Cerebellar cortex (tissue), 1 donor: ENCODE data around the gene TRIM56.
A peak's percentile ranks its signal among the peaks of the same experiment; 100 is the strongest.

Source experiments
- DNase-seq: peaks from one replicate; pipeline ENCODE4 v3.0.0-alpha.2; 2015; ENCODE audit warnings: low spot score

The TRIM56 gene

DNA sequence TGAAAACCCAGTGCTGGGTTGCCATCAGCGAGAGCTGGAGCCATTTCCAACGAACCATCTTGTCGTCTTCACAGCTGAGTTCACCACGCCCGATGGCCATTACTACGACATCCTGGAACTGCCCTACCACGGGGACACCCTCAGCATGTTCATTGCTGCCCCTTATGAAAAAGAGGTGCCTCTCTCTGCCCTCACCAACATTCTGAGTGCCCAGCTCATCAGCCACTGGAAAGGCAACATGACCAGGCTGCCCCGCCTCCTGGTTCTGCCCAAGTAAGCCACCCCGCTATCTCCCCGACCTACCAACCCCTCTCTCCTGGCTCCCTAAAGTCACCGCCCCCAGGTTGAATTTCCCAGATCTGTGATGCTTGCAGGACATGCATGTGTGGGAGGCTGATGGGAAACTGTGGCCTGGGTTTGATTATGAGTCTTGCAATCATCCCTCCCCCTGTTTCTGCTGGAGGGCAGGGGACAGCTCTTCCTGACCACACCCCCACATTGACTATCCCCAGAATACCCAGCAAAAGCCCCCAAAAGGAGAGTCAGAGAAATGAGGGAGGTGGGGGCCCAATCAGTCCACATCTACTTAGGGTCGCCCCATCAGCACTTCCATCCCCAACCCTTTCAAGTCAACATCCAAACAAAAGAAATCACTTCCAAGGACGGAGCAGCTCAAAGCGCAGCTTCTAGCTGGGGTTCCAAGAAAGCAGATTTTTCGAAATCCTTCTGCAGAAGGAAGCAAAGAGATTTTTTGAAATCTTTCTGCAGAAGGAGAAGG, 48.5 kb downstream of the TRIM56 start:
- no peak for DNase-seq

DNA sequence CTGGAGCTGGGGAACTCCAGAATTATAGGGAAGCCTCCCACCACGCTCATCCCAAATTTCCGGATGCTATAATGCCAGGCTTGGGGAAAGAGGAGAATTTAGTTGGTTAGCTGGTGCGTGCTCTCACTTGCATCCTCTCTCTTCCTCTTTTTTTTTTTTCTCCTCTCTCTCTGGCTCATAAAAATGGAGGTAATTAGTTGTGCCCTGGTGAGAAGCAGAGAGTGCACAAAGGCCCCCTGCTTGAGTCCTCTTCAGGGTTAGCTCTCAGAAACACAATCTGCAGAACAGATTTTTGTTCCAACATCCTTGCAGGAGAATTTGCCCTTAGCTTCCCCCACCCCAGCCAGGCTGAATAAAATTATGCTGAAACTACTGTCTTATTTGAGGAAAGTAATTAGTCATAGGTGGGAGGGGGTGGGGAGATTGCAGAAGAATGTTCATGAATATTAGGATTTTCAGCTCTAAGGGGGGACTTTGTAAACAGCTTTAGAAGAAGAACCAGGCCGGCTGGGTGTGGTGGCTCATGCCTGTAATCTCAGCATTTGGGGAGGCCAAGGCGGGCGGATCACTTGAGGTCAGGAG, 49.2 kb downstream of the TRIM56 start:
- no peak for DNase-seq

DNA sequence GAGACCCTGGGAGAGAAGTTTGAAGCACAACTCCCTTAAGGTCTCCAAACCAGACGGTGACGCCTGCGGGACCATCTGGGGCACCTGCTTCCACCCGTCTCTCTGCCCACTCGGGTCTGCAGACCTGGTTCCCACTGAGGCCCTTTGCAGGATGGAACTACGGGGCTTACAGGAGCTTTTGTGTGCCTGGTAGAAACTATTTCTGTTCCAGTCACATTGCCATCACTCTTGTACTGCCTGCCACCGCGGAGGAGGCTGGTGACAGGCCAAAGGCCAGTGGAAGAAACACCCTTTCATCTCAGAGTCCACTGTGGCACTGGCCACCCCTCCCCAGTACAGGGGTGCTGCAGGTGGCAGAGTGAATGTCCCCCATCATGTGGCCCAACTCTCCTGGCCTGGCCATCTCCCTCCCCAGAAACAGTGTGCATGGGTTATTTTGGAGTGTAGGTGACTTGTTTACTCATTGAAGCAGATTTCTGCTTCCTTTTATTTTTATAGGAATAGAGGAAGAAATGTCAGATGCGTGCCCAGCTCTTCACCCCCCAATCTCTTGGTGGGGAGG, 52.5 kb downstream of the TRIM56 start:
- no peak for DNase-seq

DNA sequence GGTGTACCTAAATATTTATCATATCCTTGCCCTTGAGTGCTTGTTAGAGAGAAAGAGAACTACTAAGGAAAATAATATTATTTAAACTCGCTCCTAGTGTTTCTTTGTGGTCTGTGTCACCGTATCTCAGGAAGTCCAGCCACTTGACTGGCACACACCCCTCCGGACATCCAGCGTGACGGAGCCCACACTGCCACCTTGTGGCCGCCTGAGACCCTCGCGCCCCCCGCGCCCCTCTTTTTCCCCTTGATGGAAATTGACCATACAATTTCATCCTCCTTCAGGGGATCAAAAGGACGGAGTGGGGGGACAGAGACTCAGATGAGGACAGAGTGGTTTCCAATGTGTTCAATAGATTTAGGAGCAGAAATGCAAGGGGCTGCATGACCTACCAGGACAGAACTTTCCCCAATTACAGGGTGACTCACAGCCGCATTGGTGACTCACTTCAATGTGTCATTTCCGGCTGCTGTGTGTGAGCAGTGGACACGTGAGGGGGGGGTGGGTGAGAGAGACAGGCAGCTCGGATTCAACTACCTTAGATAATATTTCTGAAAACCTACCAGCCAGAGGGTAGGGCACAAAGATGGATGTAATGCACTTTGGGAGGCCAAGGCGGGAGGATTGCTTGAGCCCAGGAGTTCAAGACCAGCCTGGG, 53.1 kb downstream of the TRIM56 start:
- peak; percentile 88 for DNase-seq

DNA sequence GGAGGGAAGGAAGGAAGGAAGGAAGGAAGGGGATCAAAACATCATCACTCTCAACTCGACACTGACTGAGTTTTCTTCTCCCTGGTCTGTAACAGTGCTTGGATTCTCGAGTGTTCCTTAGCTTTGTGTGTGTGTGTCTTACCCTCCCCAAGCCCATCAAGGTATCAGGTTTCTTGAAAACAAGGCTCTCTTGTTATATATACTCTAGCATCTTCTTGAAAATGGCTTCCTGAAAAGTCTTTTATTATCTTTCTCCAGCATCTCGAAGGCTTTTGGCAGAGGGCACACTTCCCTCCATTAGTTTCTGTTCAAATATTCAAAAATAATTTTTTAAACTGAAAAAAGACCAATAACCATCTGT, 55.0 kb downstream of the TRIM56 start:
- DNase-seq: no peak

DNA sequence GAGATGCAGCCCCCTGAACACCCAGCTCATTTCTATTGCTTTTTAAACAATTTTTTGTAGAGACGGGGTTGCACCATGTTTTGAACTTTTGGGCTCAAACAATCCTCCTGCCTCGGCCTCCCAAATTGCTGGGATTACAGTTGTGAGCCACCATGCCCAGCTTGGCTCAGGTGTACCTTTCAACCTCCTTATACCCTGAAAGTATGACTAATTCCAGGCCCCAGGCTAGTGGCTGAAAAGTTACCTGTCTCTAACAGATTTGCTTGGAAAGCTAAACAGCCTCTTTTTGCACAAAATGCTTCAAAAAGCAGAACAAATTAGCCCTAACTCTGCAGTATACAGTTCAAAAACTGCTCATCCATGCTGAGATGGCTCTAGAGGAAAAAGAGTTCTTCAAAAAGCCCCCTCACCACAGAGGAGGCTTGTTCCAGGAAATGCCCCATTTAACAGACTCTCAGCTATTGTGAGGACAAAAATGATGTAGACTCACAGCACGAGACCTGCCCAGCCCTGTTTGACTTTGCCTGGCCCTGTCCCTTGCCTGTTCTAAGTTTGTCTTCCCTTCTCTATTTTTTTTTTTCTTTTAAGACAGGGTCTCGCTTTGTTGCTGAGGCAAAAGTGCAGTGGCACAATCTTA, 55.6 kb downstream of the TRIM56 start:
- no peak for DNase-seq
